Adrenal gland (tissue), 5 donors: ENCODE measurements around the gene FHIT.

Source experiments
- POLR2A ChIP-seq, 2 donors: fragments of 450-650 bp; IDR thresholded peaks; one replicate each; pipeline ENCODE4 v1.6.1; 2017; ENCODE audit warnings: antibody characterized with exemption in 2 of 2, mild to moderate bottlenecking in 2 of 2, moderate library complexity in 1 of 2
- TF ChIP-seq, protein P1 (sequence below), 6 experiments: fragments of 450-650 bp in 4 of 6; fragments of 200-600 bp in 2 of 6; sonication (generic) in 1 of 6; IDR thresholded peaks; 1 replicate in 5 of 6; 2 replicates in 1 of 6; pipeline versions ENCODE4 v1.5.1 to v1.8.0; 2016 to 2021; ENCODE audit warnings: antibody characterized with exemption in 6 of 6, mild to moderate bottlenecking in 2 of 6, moderate library complexity in 1 of 6
- donor health status: DM: no; HTN: no; CAD: no.

GRCh38 chr3:61152071-61152470, 99.2 kb downstream of the FHIT start:
- TF ChIP-seq, protein P1, sequence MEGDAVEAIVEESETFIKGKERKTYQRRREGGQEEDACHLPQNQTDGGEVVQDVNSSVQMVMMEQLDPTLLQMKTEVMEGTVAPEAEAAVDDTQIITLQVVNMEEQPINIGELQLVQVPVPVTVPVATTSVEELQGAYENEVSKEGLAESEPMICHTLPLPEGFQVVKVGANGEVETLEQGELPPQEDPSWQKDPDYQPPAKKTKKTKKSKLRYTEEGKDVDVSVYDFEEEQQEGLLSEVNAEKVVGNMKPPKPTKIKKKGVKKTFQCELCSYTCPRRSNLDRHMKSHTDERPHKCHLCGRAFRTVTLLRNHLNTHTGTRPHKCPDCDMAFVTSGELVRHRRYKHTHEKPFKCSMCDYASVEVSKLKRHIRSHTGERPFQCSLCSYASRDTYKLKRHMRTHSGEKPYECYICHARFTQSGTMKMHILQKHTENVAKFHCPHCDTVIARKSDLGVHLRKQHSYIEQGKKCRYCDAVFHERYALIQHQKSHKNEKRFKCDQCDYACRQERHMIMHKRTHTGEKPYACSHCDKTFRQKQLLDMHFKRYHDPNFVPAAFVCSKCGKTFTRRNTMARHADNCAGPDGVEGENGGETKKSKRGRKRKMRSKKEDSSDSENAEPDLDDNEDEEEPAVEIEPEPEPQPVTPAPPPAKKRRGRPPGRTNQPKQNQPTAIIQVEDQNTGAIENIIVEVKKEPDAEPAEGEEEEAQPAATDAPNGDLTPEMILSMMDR (IDR thresholded peaks at IDR 0.05): no peak
- no peak for TF ChIP-seq POLR2A (IDR thresholded peaks at IDR 0.05)
